ENCODE data around the gene PCGF3. TPM values are rescaled to one million over a fixed set of nuclear protein-coding genes. Genes with fewer than 3 reads are reported as not detected.

Gene PCGF3
- total and polyA plus RNA-seq, 4 donors, result 11.0 to 23.3 (median 14.3) TPM

- Histone ChIP-seq H3K27ac (ENCODE audit: low read depth in 1 of 2, low read length in 2 of 2) (no peak overlapping the region), H3K36me3 (ENCODE audit: control insufficient read depth in 4 of 4, insufficient read depth in 3 of 4, low read depth in 1 of 4, low read length in 3 of 4) (no peaks in the 10 kb centered on the region), H3K27me3 (ENCODE audit: control insufficient read depth in 4 of 4, insufficient read depth in 4 of 4, low read length in 3 of 4) (no peaks in the 10 kb centered on the region), H3K4me1 (ENCODE audit: control insufficient read depth in 4 of 4, insufficient read depth in 4 of 4, low read length in 3 of 4) (peaks cover 6 to 28% (median 18%) of the 10 kb centered on the region in 4 donors), H3K4me3 (ENCODE audit: low read depth in 1 of 3, low read length in 3 of 3) (peak overlapping the region in 1 of 3 donors; percentile 33), H3K9ac (ENCODE audit: low read depth in 1 of 2, low read length in 2 of 2) (peak overlapping the region in 1 of 2 donors; percentile 10), H3K9me3 (ENCODE audit: control insufficient read depth in 4 of 4, low read length in 3 of 4) (no peaks in the 10 kb centered on the region)
- no peak for DNase-seq (ENCODE audit: low spot score)
- 63% methylated on average over 21 of the region's 21 CpGs for WGBS
- TF ChIP-seq, protein P1, sequence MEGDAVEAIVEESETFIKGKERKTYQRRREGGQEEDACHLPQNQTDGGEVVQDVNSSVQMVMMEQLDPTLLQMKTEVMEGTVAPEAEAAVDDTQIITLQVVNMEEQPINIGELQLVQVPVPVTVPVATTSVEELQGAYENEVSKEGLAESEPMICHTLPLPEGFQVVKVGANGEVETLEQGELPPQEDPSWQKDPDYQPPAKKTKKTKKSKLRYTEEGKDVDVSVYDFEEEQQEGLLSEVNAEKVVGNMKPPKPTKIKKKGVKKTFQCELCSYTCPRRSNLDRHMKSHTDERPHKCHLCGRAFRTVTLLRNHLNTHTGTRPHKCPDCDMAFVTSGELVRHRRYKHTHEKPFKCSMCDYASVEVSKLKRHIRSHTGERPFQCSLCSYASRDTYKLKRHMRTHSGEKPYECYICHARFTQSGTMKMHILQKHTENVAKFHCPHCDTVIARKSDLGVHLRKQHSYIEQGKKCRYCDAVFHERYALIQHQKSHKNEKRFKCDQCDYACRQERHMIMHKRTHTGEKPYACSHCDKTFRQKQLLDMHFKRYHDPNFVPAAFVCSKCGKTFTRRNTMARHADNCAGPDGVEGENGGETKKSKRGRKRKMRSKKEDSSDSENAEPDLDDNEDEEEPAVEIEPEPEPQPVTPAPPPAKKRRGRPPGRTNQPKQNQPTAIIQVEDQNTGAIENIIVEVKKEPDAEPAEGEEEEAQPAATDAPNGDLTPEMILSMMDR (IDR thresholded peaks at IDR 0.05; ENCODE audit: low read depth, low read length, missing input control), result no peak
- no peak for TF ChIP-seq ATF3 (IDR thresholded peaks at IDR 0.05)
- no peak for TF ChIP-seq GABPA (IDR thresholded peaks at IDR 0.05 in 1 of 2, conservative IDR thresholded peaks at IDR 0.05 in 1 of 2)
- TF ChIP-seq EGR1 (IDR thresholded peaks at IDR 0.05; ENCODE audit: low read depth in 2 of 2), result no peak
Observed at GRCh38 chr4:706834-707598, 1.4 kb downstream of the PCGF3 start.

- Histone ChIP-seq H3K27me3 (ENCODE audit: control insufficient read depth in 4 of 4, insufficient read depth in 4 of 4, low read length in 3 of 4) (no peaks in the 10 kb centered on the region), H3K4me3 (ENCODE audit: low read depth in 1 of 3, low read length in 3 of 3) (no peak overlapping the region), H3K9me3 (ENCODE audit: control insufficient read depth in 4 of 4, low read length in 3 of 4) (no peaks in the 10 kb centered on the region), H3K9ac (ENCODE audit: low read depth in 1 of 2, low read length in 2 of 2) (no peak overlapping the region), H3K36me3 (ENCODE audit: control insufficient read depth in 4 of 4, insufficient read depth in 3 of 4, low read depth in 1 of 4, low read length in 3 of 4) (no peaks in the 10 kb centered on the region), H3K4me1 (ENCODE audit: control insufficient read depth in 4 of 4, insufficient read depth in 4 of 4, low read length in 3 of 4) (peaks cover 6 to 28% (median 18%) of the 10 kb centered on the region in 4 donors), H3K27ac (ENCODE audit: low read depth in 1 of 2, low read length in 2 of 2) (no peak overlapping the region)
- no peak for DNase-seq (ENCODE audit: low spot score)
- WGBS, result 92% methylated on average over 11 of the region's 11 CpGs
- no peak for TF ChIP-seq GABPA (IDR thresholded peaks at IDR 0.05 in 1 of 2, conservative IDR thresholded peaks at IDR 0.05 in 1 of 2)
- TF ChIP-seq FOXA1 (IDR thresholded peaks at IDR 0.05), result no peak
- no peak for TF ChIP-seq HNF4A (conservative IDR thresholded peaks at IDR 0.05)
- TF ChIP-seq TAF1 (conservative IDR thresholded peaks at IDR 0.05), result no peak
- TF ChIP-seq HNF4G (IDR thresholded peaks at IDR 0.05), result no peak
- no peak for TF ChIP-seq NR2F2 (IDR thresholded peaks at IDR 0.05)
Observed at GRCh38 chr4:707929-708630, 2.4 kb downstream of the PCGF3 start.

DNA sequence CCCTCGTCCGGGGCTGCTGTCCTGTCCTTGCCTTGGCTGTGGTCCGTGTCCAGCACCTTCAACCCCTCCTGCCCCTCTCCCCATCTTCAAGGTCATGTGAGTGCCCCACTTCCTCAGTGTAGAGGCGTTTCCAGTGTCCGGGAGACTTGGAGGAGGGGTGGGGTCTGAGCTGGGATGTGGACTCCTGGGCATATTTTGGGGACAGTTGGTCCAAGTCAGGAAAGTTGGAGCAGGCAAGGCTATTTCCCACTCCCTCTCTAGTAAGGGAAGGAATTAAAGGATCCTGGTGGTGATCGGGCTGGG lies 3.0 kb downstream of the PCGF3 start:
- Histone ChIP-seq H3K27me3 (ENCODE audit: control insufficient read depth in 4 of 4, insufficient read depth in 4 of 4, low read length in 3 of 4) (no peaks in the 10 kb centered on the region), H3K36me3 (ENCODE audit: control insufficient read depth in 4 of 4, insufficient read depth in 3 of 4, low read depth in 1 of 4, low read length in 3 of 4) (no peaks in the 10 kb centered on the region), H3K4me1 (ENCODE audit: control insufficient read depth in 4 of 4, insufficient read depth in 4 of 4, low read length in 3 of 4) (peaks cover 6 to 28% (median 18%) of the 10 kb centered on the region in 4 donors), H3K4me3 (ENCODE audit: low read depth in 1 of 3, low read length in 3 of 3) (no peak overlapping the region), H3K9me3 (ENCODE audit: control insufficient read depth in 4 of 4, low read length in 3 of 4) (no peaks in the 10 kb centered on the region), H3K9ac (ENCODE audit: low read depth in 1 of 2, low read length in 2 of 2) (no peak overlapping the region), H3K27ac (ENCODE audit: low read depth in 1 of 2, low read length in 2 of 2) (no peak overlapping the region)
- no peak for DNase-seq (ENCODE audit: low spot score)
- 81% methylated on average over 6 of the region's 6 CpGs for WGBS
- TF ChIP-seq, protein P2, sequence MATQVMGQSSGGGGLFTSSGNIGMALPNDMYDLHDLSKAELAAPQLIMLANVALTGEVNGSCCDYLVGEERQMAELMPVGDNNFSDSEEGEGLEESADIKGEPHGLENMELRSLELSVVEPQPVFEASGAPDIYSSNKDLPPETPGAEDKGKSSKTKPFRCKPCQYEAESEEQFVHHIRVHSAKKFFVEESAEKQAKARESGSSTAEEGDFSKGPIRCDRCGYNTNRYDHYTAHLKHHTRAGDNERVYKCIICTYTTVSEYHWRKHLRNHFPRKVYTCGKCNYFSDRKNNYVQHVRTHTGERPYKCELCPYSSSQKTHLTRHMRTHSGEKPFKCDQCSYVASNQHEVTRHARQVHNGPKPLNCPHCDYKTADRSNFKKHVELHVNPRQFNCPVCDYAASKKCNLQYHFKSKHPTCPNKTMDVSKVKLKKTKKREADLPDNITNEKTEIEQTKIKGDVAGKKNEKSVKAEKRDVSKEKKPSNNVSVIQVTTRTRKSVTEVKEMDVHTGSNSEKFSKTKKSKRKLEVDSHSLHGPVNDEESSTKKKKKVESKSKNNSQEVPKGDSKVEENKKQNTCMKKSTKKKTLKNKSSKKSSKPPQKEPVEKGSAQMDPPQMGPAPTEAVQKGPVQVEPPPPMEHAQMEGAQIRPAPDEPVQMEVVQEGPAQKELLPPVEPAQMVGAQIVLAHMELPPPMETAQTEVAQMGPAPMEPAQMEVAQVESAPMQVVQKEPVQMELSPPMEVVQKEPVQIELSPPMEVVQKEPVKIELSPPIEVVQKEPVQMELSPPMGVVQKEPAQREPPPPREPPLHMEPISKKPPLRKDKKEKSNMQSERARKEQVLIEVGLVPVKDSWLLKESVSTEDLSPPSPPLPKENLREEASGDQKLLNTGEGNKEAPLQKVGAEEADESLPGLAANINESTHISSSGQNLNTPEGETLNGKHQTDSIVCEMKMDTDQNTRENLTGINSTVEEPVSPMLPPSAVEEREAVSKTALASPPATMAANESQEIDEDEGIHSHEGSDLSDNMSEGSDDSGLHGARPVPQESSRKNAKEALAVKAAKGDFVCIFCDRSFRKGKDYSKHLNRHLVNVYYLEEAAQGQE (IDR thresholded peaks at IDR 0.05), result no peak
- TF ChIP-seq SP1 (IDR thresholded peaks at IDR 0.05), result no peak
- no peak for TF ChIP-seq JUND (IDR thresholded peaks at IDR 0.05)
- TF ChIP-seq ATF3 (IDR thresholded peaks at IDR 0.05), result no peak
